ENCODE results near the gene OSBPL7. TPM values are rescaled to one million over a fixed set of nuclear protein-coding genes. Genes with fewer than 3 reads are reported as not detected.

Gene OSBPL7
- total RNA-seq, 1 experiment from 2014 or later = 13.0 TPM

DNA sequence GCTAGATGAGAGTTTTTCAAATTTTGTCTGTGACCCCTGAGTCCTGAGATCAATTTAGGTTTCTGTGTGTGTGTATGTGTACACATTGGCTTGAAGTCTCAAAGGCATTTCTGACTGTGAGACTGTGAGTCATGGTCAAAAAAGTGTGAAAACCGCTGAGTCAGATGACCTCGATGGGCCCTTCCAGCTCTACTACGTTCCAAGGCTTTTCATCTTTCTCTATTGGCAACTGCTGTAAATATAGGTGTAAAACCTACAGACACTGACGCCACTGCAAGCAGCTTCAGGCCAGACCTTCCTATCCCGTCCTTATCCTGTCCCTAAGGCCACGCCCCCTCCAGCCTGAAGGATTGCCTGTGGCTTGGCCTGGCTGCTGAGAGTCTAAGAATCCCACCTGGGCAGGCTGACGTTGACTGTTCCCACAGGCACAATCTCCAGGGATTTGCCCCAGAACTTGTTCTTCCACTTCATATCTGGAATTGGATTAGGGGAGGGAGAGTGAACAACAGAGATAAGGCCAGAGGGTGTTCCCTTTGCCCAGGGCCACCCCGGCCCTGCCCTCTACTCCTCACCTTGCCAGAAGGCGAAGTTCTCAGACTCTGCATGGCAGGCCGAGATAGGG, 11.3 kb downstream of the OSBPL7 start:
- Histone ChIP-seq H3K4ac (ENCODE audit: low read depth, low read length) (no peak overlapping the region), H3K79me1 (ENCODE audit: insufficient read depth, low read depth, low read length, poor library complexity, severe bottlenecking) (no peaks in the 10 kb centered on the region), H3K4me1 (ENCODE audit: insufficient read depth, low read length) (no peaks in the 10 kb centered on the region), H2BK12ac (ENCODE audit: insufficient read length, low read depth, low read length) (no peak overlapping the region), H3T11ph (ENCODE audit: low read length) (no peak overlapping the region), H4K5ac (ENCODE audit: insufficient read length, low read depth, low read length) (no peak overlapping the region), H2BK15ac (ENCODE audit: low read depth, low read length) (no peak overlapping the region), H4K8ac (replicated peaks; ENCODE audit: insufficient read length, low read depth, low read length) (no peak overlapping the region), H3K27ac (ENCODE audit: insufficient read length, low read depth, low read length) (no peak overlapping the region), H3K27me3 (ENCODE audit: insufficient read depth, low read length) (no peaks in the 10 kb centered on the region), H3K4me2 (ENCODE audit: insufficient read depth, insufficient read length, low read length) (no peak overlapping the region), H3K23ac (ENCODE audit: insufficient read length, low read depth, low read length) (no peak overlapping the region), H3K23me2 (ENCODE audit: insufficient read length, low read depth, low read length, poor library complexity, severe bottlenecking) (no peaks in the 10 kb centered on the region), H3K18ac (ENCODE audit: insufficient read length, low read depth, low read length) (no peak overlapping the region), H3K9ac (ENCODE audit: extremely low read depth, insufficient read length, low read length) (no peak overlapping the region), H3K79me2 (ENCODE audit: insufficient read depth, low read length) (no peaks in the 10 kb centered on the region), H2BK20ac (ENCODE audit: low read depth, low read length, poor library complexity, severe bottlenecking) (no peak overlapping the region), H2BK120ac (ENCODE audit: low read depth, low read length, poor library complexity, severe bottlenecking) (no peak overlapping the region), H2BK5ac (ENCODE audit: insufficient read length, low read length) (no peak overlapping the region), H4K20me1 (ENCODE audit: control insufficient read depth, insufficient read depth, insufficient read length) (no peaks in the 10 kb centered on the region), H3K9me3 (ENCODE audit: control insufficient read depth, low read depth, low read length) (no peaks in the 10 kb centered on the region), H3K56ac (ENCODE audit: insufficient read length, low read depth, low read length) (no peak overlapping the region), H4K91ac (ENCODE audit: insufficient read length, low read depth, low read length) (no peak overlapping the region), H2AFZ (ENCODE audit: low read length) (no peak overlapping the region), H3K14ac (ENCODE audit: insufficient read depth, low read length) (no peak overlapping the region), H2AK5ac (ENCODE audit: insufficient read length, low read length) (no peak overlapping the region)
- Mint-ChIP-seq H3K9me3 (no peaks in the 10 kb centered on the region; a peak in 1 of 5 replicates), H3K27ac (peak overlapping the region in 2 of 3 experiments; percentile 30 to 80; a peak in 2 of 7 replicates), H3K27me3 (ENCODE audit: low read depth) (no peaks in the 10 kb centered on the region), H3K4me3 (no peak overlapping the region), H3K4me1 (peaks cover 6 to 7% of the 10 kb centered on the region in 2 experiments; a peak in 3 of 4 replicates), H3K36me3 (ENCODE audit: insufficient read depth in 1 of 3, low read depth in 3 of 3) (peaks cover 0 to 20% (median 4%) of the 10 kb centered on the region in 3 experiments; a peak in 6 of 7 replicates)
- no CpG with 5 or more reads among the region's 10 CpGs for WGBS (ENCODE audit: extremely low coverage, insufficient read length, low lambda C conversion rate)
- DNase-seq = peak; percentile 73
- TF ChIP-seq, protein P1, sequence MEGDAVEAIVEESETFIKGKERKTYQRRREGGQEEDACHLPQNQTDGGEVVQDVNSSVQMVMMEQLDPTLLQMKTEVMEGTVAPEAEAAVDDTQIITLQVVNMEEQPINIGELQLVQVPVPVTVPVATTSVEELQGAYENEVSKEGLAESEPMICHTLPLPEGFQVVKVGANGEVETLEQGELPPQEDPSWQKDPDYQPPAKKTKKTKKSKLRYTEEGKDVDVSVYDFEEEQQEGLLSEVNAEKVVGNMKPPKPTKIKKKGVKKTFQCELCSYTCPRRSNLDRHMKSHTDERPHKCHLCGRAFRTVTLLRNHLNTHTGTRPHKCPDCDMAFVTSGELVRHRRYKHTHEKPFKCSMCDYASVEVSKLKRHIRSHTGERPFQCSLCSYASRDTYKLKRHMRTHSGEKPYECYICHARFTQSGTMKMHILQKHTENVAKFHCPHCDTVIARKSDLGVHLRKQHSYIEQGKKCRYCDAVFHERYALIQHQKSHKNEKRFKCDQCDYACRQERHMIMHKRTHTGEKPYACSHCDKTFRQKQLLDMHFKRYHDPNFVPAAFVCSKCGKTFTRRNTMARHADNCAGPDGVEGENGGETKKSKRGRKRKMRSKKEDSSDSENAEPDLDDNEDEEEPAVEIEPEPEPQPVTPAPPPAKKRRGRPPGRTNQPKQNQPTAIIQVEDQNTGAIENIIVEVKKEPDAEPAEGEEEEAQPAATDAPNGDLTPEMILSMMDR (conservative IDR thresholded peaks at IDR 0.05) = no peak

Measured in H9 (cell line).